ENCODE results near the gene CRTAP.
"Not testable (repeated sequence)": the region's sequence is repeated elsewhere in the genome, so short reads cannot be mapped to it uniquely, and the experiment has no call there.

Gene CRTAP

DNA sequence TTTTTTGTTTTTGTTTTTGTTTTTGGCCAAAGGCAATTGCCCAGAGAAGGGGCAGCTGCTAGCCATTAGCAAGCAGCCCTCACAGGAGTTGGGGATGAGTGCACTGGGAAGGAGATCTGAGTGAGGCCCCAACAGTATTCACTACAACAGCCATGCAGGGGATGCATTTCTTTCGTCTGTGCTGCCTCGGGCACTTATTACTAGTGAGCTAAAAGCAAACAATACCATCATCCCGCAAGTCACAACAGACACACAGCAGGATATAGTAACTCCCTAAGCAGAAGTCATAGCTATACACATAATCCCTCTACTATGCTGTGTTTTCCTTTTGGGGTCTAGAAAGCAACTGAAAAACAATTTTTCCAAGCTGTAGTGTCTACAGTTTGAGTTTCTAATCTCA is 27.2 kb downstream of the CRTAP start:
- no peak for DNase-seq (ENCODE audit: low spot score)

DNA sequence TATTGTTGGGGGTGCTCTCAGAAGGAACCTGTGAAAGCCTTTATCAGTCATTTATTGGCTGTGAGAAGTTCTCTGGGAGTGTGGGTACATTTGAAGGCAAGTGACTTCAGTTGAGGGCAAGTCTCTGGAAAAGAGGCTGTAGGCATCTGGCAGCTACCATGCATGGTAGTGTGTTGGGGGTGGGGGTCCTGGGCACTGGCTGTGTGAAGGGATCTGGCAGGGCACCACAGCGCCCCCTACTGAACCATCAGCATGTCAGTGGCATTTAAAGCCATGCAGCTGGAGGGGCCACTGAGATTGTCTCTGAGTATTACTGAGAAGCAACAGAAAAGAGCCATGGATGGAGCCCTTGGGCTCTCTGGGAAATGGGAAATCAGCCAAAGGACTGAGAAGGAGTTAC is 30.6 kb downstream of the CRTAP start:
- DNase-seq (ENCODE audit: low spot score) = no peak

DNA sequence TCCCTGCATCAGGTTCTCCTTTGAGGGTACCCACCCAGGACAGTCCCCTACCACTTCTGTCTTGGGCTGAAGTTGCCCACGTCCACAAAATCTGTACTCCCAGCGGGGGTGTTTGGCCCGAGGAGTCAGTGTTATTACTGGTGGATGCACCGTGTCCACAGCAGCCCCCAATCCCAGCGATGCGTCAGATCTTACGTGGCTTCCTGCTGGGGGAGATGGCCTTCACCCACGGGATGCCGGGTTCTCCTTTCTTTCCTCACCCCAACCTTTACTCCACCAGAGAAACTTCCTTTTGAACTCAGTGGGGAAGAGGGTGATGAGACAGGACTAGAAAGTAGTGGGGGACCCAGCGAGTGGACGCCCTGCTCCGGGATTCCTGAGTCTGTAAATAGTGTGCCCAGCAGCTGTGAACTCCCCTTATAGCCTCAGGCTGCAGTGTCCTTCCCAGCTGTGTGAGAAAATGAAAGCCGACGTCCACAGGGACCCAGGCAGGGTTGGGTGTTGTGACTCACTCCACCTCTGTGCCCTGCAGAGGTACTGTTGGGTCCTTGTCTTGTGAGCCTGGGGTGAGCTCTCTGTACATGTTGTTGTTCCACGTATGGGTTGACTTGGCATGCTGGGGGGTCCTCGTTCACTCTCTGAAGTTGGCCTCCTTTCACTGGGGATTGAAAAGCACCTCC is 31.5 kb downstream of the CRTAP start:
- no peak for DNase-seq (ENCODE audit: low spot score)

DNA sequence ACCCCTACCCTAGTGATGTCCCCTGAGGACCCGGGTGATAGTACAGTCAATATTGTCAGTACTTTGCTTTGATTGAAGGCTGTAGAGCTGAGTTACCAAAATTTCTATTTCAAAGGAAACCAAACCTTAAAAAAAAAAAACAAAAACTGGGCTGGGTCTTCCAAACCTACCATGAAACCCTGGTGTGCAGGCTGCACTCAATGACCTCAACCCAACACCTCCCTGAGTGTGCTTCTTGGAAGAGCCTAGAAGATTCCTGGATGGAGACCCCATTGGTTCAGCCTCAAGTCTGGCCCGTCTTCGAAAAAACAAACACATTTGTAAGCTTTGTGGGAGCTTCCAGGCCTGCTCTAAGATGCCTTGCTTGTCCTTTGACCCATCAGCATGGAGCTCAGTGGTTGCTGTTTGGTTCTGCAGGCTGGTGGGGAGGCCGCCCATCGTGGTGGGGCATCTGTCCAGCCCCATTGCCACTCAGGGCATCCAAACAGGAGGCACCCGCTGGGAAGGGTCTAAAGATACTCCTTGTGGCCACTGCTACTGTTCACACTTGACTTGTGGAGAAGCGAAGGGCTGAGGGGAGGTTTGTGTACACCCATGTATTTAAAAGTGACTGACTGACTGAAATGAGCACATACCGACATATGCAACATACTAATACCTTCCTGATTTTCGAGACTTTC is 32.2 kb downstream of the CRTAP start:
- DNase-seq (ENCODE audit: low spot score) = no peak

GRCh38 chr3:33146791-33147445 is 33.1 kb downstream of the CRTAP start:
- DNase-seq (ENCODE audit: low spot score) = peak; percentile 96

DNA sequence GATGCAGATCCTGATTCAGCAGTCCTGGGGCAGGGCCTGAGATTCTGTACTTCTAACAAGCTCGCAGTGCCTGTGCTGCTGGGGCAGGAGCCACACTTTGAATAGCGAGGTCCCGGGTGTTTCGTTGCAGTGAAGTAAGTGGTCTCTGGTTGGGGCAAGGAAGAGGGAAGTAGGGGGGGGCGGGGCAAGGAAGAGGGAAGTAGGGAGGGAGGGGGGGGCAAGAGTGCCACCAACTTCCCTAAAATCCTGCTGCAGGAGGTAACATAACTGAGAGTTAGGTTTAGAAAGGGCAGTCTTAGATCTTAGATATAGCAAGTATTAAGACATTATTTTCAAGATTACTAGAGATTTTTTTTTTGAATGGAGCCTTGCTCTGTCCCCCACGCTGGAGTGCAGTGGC is 35.5 kb downstream of the CRTAP start:
- no peak for DNase-seq (ENCODE audit: low spot score)

DNA sequence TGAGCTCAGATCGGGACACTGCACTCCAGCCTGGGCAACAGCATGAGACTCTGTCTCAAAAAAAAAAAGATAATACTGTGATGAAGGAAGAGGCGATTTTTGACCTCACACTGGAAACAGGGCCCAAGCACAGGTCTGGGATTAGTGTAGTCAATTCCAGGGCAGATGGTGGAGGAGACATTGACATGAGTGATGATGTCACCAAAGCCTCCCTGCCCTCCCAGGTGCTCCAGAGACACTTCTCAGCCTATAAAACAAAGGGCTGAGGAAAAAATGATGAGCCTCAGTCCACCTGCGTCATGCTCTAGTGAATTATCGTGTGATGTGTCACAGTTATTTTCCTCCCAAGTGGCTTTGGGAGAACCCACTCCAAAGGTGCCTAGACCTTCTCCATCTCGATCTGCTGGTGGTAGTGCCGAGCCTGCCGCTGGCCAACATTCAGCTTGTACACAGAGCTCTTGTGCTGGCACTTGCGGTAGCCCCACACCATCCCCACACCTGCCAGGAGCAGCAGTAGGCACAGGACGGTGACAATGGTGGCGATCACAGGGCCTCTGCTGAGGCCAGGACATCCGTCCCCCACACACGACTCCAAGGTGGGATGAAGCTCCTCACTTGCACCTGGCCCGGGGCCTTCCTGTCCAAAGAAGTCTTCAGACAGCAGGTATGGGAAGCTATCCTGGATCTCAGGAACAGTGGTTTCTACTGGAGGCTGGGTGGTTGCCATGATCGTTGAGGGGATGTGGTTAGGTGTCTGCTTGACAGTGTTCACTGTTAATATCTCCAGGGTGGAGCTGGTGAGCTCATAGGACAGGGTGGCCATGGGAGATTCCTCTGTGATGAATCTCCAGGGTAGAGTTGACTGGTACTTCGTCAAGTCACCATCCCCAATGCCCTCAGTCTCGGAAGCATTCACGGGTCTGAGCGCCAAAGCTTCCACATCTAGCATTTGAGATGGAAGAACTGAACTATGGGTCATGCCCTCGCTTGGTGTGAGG is 38.8 kb downstream of the CRTAP start:
- no peak for DNase-seq (ENCODE audit: low spot score)

GRCh38 chr3:33153782-33154181 is 40.0 kb downstream of the CRTAP start:
- no peak for DNase-seq (ENCODE audit: low spot score)

DNA sequence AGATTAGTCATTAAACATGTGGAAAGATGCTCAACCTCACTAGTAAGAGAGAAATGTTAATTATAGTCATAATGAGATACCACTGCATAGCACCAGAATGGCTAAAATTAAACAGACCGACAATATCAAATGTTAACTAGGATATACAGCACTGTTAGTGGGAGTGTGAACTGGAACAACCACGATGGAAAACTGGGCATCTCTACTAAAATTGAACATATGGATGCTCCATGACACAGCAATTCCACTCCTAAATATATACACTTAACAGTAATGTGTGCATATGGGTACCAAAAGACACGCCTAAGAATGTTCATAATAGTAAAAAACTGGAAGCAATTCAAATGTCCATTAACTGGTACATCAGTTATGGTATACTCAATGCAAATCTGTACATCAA is 41.5 kb downstream of the CRTAP start:
- DNase-seq (ENCODE audit: low spot score) = no peak

DNA sequence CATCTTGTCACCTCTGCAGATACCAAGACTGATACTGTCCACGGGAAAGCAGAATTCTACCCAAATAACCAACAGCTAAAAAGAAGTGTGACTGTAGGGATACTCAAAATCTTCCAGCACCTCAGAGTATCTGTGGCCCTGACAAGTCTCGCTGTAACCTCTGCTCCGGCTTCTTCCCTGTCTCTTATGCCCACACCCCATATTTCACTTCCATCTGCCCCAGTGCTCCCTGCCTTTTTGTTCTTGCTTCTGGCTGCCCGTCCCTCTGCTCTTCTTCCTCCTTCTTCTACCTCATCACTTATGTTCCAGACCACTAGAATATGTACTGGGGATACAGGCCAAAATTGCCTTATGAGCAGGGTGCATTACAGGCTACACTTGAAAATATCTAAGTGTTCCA is 45.4 kb downstream of the CRTAP start:
- DNase-seq (ENCODE audit: low spot score) = no peak

DNA sequence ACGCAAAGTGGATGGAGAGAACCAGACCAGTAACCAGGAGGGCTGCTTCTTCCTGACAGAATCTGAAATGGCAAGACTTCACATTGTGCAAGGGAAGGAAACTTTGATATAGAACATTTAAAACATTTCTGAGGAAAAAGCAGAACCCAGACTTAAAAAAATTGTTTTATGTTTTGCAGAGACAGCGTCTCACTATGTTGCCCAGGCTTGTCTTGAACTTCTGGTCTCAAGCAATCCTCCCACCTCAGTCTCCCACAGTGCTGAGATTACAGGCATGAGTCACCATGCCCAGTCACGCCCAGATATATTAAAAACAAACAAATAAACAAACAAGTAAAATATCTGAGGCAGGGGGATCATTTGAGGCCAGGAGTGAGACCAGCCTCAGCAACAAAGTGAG is 46.2 kb downstream of the CRTAP start:
- DNase-seq (ENCODE audit: low spot score) = no peak

DNA sequence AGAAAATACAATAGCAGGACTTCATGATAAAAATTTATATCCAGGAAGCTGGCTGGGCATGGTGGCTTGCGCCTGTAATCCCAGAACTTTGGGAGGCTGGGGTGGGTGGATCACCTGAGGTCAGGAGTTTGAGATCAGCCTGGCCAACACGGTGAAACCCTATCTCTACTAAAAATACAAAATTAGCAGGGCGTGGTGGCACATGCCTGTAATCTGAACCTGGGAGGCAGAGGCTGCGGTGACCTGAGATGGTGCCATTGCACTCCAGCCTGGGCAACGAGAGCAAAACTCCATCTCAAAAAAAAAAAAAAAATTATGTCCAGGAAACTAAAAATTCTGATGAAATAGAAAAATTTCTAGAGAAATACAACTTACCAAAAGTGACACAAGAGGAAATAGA is 48.8 kb downstream of the CRTAP start:
- not testable (repeated sequence) for DNase-seq (ENCODE audit: low spot score)

DNA sequence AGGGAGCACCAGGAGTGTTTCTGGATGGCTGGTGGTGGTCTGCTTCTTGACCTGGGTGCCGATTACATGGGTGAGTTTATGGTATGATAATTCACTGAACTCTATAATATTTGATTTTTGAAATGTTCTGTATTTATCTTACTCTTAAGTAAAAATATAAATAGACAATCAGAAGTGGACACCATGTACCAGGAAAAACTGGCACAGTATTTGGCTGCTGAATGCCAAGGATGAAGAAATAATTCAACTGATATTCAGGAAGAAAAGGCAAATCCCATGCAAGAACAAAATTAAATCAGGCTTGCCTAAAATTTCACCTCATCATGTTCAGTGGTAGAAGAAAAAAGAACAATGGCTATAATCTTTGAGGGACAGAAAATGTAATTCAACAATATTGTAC is 51.6 kb downstream of the CRTAP start:
- no peak for DNase-seq (ENCODE audit: low spot score)

DNA sequence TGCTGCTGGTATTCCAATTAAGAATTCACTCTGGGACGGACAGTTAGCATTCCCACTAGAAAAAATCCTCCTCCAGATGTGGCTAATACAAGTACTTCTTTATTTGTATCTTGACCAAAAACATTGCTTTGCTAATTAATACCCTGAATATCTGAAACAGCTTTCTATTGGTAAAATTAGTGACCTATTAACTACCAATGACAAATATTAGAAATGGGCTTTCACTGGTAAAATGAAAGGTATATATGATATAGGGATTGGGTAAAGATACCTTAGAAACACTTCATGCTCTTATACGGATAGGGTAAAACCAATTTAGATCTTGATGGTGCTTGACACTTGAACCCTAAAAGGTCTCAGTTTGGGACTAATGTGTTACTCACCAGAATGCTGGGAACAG is 52.3 kb downstream of the CRTAP start:
- no peak for DNase-seq (ENCODE audit: low spot score)

DNA sequence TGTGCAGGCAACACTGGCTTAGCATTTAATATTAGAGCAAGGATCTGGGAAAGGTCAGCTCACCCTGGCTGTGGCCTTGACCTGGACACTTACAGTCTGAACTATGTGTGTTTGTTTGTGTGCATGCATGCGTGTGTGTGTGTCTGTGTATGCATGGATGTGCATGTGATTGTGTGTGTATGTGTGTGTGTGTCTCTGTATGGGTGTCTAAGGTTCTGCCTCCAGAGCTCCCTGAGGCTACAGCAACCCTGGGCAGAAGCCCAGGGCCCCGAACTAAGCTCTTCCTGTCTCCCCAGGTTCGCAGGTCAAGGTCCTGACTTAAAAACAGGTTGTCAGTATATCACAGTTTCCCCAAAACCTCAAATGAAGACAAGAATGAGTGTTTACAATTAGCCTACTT is 53.5 kb downstream of the CRTAP start:
- DNase-seq (ENCODE audit: low spot score) = no peak

GRCh38 chr3:33167716-33168336 is 54.0 kb downstream of the CRTAP start:
- no peak for DNase-seq (ENCODE audit: low spot score)

GRCh38 chr3:33170531-33170930 is 56.7 kb downstream of the CRTAP start:
- DNase-seq (ENCODE audit: low spot score) = no peak

DNA sequence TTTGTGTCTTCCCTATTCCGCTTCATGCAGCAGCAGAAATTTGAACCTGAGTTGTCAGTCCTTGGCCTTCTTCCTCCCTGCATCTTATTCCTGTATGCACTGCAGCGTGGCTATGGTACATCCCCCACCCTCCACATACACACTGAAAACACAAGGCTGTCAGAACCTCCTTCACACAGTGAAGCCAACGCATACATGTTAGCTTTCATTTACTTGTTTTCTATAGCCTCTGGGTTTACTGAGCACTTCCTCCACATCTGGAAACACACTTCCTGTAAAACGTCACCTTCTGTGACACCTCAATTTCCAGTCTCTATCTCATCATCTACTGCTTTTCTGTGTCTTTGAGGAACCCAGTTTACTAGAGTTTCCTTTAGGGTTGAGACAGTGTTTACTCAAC is 57.8 kb downstream of the CRTAP start:
- DNase-seq (ENCODE audit: low spot score) = no peak

- no peak for DNase-seq (ENCODE audit: low spot score)
Observed at GRCh38 chr3:33173103-33173502, 59.3 kb downstream of the CRTAP start.

DNA sequence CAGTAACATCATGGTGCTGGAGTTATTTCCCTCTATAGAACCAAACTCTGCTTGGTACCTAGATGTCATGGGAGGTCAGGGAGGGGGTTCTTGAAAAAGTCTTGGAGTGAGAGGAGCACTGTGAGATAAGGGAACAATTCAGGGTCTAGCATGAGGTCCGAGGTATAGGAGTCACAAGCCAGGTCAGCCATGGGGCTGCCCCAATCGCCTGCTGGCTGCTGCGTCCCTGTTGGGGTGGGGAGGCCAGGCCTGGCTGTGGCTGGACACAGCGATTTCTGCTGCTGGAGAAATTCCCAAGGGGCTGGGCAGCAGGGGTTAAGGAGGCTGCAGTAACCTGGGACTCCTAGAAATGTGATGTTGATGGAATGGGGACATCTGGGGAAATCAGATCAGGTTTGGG is 59.9 kb downstream of the CRTAP start:
- DNase-seq (ENCODE audit: low spot score) = no peak

DNA sequence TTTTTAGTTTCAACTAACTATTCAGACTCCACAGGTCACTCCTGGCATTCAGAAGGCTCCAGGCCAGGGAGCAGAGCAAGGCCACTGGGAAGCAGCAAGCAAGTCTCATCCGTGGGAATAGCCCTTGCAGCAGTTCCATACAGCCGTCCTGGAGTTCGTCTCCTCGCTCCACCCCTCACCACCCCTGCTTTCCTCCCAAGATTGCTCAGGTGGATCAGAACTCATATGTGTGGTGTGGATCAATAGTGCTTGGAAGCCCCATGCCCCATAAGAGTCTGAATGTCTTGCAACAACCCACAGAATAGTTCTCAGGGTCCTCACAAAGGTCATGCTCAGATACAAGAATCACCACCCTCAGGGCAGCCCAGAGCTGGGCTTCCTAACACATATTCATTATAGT is 60.3 kb downstream of the CRTAP start:
- DNase-seq (ENCODE audit: low spot score) = no peak
